GM13976 (cell line): ENCODE data around the gene DHRS7B.
"Not testable (repeated sequence)": the region's sequence is repeated elsewhere in the genome, so short reads cannot be mapped to it uniquely, and the experiment has no call there.

Experiments
- DNase-seq: peaks from one replicate; pipeline ENCODE4 v3.0.0; 2012; ENCODE audit warnings: low spot score
- CTCF ChIP-seq: IDR thresholded peaks from 2 replicates; pipeline ENCODE4 v1.5.1; 2012; ENCODE audit warnings: borderline replicate concordance, mild to moderate bottlenecking; ENCODE audit not compliant: insufficient read depth; ENCODE audit errors: extremely low read depth, missing control alignments, control extremely low read depth
- in situ Hi-C: fragments of 300-500 bp; cut with MboI; formaldehyde crosslinking; loops from one replicate; pipeline ENCODE4 v1.12.0; 2022; ENCODE audit warnings: low sequenced_read_pairs, mixed read lengths, inconsistent platforms; ENCODE audit not compliant: unreplicated experiment

DHRS7B gene

GRCh38 chr17:21140911-21141310 lies 14.1 kb downstream of the DHRS7B start:
- in situ Hi-C loops: no loop called here
- peak; percentile 53 for DNase-seq
- TF ChIP-seq CTCF: no peak

- no peak for TF ChIP-seq CTCF
- no peak for DNase-seq
- in situ Hi-C loops: no loop called here
Observed at GRCh38 chr17:21141331-21141730, 14.6 kb downstream of the DHRS7B start.

DNA sequence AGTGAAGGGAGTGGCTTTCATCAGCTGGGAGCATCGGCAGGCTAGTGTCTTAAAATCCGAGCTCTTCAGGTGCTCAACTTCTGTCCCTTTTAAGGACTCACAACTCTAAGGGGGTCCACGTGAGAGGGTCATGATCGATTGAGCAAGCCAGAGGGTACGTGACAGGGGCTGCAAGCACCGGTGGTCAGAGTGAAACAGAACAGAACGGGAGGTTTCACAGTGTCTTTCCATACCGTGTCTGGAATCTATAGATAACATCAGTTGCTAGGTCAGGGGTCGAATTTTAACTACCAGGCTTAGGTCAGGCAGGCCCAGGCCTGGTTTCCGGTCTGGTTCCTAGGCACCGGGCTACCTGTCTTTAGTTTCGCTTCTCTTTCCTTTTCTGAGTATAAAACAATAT lies 15.3 kb downstream of the DHRS7B start:
- in situ Hi-C loops, DNase-seq: not testable (repeated sequence)

DNA sequence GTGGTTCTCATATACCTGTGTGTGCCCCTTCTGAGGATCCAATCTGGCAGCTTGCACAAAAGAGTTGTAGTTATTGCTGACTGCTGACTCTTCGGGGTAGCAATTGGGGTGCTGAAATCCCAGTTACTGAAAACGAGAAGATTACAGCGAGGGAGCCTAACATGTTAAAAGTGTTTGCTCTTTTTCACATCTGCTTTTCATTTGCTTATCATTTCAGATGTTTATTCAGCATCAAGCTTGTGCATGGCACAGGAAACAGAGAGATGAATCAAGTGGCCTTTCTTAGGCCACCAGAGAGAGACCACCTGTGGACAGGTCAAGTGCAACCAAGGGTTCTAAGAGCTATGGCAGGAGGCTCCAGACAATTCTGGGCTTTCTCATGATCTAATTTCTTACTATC lies 16.9 kb downstream of the DHRS7B start:
- in situ Hi-C loops: no loop called here
- DNase-seq: no peak
- TF ChIP-seq CTCF: no peak

DNA sequence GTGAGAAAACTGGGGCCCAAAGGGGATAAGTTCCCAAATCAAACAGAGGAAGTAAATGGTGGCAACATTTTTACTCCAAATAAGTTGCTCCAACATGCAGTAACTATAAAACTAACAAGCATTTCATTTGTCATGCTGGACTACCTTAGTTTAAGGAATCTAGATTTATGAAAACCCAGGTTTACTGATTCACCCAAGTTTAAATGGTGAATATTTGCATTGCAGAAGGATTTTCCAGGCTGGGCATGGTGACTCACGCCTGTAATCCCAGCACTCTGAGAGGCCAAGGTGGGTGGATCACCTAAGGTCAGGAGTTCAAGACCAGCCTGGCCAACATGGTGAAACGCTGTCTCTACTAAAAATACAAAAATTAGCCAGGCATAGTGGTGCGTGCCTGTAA lies 17.5 kb downstream of the DHRS7B start:
- in situ Hi-C loops, DNase-seq: not testable (repeated sequence)

- TF ChIP-seq CTCF: no peak
- in situ Hi-C loops: no loop called here
- no peak for DNase-seq
Observed at GRCh38 chr17:21146362-21147015, 19.7 kb downstream of the DHRS7B start.

GRCh38 chr17:21149621-21150020 lies 22.9 kb downstream of the DHRS7B start:
- DNase-seq: no peak
- TF ChIP-seq CTCF: no peak
- in situ Hi-C loops: no loop called here

DNA sequence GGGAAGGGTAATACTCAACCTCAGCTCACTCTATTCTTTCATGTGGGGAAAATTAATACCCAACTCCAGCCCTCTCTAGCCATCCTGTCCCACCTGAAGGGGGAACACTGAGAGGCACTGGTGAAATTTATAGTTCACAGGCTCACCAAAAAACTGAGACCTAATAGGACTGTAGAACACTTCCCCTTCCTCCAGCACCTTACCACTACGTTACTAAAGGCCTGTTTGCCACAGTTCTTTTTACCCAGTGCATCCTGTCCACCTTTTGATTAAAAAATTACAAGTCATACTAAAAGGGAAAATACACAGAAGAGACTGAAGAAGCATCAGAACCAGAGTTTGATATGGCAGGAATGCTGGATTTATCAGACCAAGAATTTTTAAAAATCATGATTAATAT lies 26.0 kb downstream of the DHRS7B start:
- no peak for TF ChIP-seq CTCF
- no peak for DNase-seq
- in situ Hi-C loops: no loop called here
